EH (cell line): ENCODE measurements around the gene BMX.

Source experiments
- DNase-seq: peaks from one replicate; pipeline ENCODE4 v3.0.0-alpha.2; 2015; ENCODE audit warnings: low read depth

Gene BMX

DNA sequence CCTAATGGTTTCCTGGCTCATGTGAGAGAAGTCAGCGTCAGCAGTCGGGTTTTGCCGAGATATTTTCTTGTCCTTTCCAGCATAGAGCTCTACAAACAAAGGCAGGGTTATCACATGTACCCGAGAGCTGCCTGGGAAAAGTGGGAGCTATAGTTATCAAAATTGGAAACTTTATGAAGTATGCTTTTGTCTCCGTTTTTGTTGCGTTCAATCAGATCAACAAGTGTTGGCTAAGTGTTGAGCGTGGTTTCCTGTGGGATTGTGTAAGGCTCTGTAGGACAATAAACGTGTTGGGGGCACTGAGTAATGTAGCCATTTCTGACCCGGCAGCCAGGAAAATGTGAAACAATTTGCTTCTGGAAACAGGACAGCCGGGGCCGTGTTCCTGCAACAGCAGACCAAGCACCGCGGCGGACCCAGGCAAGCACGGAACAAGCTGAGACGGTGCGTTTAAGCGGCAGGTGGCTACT is at the start of gene BMX:
TSS of gene BMX (plus strand) at position 311 of the 470 bp plus-strand sequence. CDS start 7,547 bp downstream, outside the sequence.
- no peak for DNase-seq

DNA sequence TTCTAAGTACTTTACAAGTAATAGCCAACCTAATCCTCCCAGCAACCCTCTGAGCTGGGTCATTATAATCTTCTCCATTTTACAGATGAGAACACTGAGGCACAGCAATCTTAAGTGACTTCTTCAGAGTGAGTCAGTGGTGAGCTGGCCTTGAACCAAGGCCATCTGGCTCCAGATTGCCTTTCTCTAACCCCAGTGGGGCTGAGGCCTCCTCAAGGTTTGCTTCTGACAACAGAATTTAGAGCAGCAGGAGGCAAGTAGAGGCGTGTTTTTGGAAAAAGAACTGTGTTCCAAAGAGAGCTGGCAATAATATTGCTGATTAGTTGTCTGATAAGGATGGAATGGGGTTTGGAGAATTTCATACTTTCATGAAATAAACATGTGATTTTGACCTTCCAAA is 48.7 kb upstream of the BMX start:
- DNase-seq: peak; percentile 27

DNA sequence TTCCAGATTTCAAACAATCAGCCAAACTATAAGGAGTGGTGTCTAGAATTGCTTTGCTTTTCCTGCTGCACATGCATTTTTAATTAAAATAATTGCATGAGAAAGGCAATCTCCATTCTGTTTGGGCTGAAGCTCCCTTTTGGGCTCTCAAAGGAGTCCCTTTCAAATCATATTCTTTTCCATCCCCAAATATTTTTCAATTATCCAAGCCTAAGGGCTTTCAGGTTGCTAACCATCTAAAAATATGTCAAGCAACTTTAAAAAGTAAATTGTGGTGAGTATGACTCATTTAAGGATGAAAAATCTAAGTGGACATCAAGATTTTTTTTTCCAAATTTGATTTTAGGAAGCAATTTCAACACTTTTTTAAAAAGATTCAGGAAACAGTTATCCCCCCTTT is 35.9 kb upstream of the BMX start:
- DNase-seq: peak; percentile 20

DNA sequence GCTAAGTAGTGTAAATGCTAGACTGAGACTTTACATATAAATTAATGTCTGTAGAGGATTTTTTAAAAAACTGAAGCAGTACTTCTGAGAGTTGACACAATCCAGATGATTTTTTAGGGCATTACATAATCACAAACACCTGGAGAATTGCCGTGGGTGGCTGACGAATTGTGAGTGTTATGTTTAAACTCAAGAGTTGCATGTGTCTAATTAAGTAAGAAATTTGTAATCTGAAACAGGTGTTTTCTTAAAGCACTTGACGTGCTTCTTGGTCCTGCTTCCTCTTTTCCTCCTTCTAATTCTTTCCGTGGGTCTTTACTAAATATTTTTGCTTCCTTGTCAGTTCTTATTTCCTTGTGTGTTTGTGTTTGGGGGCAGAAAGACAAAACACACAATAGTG is 35.3 kb upstream of the BMX start:
- peak; percentile 21 for DNase-seq

DNA sequence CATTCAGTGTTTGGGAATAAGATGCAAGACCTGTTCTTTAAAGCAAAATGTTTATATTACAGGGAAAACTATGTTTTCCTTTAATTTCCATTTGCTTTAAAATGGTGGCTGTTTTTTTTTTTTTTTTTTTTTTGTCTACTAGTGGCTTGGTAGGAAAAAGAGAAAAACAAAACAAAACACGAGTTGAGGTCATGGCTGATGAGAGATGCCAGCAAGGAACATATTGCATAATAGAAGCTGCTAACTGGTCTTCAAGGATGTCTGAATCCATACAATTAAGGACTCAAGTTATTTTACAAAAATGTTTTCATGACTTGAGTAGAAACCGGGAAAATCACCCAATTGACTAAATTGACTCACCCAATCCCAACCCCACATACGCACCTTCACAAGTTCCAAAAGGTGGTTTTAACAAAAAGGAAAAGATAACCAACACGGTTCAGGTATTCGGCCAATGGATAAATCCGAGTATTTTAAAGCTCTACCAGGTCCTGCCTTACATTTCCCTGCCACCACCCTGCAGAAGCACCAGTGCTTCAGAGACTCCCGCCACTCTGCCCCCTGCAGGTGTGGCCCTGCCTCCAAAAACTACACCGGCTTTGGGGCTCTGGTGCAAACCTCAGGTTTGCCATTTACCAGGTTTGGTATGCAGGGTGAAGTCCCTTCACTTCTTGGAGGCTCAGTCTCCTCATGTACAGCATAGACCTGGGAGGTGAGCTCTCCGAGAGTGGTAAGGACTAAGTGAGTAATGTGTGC is 34.5 kb upstream of the BMX start:
- DNase-seq: peak; percentile 11

- DNase-seq: peak; percentile 62
Measured at GRCh38 chrX:15468036-15468435, 32.6 kb upstream of the BMX start.

DNA sequence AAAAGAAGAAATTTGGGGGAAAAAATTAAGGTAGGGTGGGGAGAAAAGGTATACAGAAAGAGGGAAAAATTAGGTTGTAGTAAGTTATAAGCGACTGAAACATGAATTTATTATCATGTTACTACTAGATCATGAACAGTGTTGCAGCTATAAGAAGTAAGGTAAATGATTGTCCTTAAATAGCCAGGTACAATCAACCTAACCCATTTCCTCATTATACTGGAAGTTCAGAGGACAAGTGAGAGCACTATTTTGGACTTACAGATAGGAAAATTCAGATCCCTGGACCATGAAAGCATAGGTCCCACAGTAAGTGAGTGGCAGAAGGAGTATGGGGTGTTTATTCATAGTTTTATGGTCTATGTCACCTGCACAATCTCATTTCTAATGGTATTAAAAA is 31.0 kb upstream of the BMX start:
- no peak for DNase-seq

DNA sequence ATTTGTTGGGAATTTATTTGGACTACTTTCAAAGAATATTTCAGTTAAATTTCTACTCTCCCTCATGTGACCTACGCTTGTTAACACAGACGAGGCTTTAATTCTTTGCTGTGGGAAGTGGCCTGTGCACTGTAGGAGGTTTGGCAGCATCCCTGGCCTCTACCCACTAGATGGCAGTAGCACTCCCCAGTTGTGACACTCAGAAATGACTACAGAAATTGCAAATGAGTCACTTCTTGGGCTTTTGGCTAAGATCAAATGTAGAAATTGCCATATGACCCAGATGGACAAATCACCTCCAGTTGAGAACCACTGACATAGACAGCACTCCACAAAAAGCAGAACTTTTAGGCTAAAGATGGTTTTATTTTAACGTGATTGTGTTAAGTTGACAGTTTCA is 29.6 kb upstream of the BMX start:
- peak; percentile 61 for DNase-seq

- no peak for DNase-seq
Measured at GRCh38 chrX:15472531-15472930, 28.1 kb upstream of the BMX start.

- DNase-seq: no peak
Measured at GRCh38 chrX:15474028-15474427, 26.6 kb upstream of the BMX start.

DNA sequence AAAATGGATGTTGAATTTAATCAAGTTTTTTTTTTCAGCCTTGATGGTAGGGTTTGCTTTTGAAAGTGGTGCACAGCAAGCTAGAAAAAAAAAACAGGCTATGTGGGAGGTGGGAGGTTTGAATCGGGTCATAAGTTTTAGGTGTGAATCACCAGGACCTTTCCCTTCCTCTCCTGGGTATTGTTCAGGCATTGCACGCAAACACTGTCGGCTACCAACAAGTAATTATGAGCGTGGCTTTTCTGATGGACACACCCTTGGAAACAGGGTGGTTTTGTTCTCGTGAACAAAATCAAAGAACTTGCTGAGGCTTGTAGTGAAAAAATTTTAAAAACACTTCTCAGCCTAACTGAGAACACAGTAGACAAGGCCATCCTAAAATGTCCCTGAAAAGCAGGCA is 25.6 kb upstream of the BMX start:
- no peak for DNase-seq

DNA sequence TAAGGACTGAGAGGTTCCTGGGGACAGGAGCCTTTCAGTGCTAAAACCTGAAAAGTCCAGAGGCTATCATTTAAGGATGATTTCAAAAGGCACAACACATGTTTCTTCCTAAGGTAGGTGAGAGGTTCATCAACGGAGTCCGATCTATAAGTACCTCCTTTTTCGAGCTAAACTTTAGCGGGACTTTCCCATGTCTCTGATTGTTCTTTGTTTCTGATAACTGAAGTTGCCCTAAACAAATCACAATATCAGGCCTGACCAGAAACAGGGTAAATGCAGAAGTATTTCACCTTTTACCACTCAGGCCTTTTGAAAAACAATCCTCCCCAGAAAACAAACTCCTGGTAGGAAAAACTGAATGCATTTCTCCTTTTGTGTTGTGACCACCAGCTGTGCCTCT is 25.1 kb upstream of the BMX start:
- DNase-seq: no peak

GRCh38 chrX:15483891-15484290 is 16.7 kb upstream of the BMX start:
- DNase-seq: no peak

DNA sequence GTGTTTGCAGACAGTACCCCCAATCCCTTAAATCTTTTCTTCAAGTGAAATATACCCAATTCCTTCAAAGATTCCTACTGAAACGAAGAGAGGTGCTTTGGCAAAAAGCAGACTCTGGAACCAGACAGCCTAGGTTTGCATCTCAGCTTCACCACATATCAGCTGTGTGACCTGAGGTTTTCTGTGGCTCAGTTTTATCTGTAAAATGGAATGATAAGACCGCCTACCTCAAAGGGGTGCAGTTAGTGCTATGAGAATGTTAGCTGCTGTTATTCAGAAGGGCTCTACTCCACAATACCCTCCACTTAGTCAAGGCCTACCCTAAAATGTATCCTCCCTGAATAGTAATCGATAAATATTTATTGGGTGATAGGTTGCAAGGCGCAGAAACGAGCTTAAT is 8.1 kb upstream of the BMX start:
- DNase-seq: no peak

DNA sequence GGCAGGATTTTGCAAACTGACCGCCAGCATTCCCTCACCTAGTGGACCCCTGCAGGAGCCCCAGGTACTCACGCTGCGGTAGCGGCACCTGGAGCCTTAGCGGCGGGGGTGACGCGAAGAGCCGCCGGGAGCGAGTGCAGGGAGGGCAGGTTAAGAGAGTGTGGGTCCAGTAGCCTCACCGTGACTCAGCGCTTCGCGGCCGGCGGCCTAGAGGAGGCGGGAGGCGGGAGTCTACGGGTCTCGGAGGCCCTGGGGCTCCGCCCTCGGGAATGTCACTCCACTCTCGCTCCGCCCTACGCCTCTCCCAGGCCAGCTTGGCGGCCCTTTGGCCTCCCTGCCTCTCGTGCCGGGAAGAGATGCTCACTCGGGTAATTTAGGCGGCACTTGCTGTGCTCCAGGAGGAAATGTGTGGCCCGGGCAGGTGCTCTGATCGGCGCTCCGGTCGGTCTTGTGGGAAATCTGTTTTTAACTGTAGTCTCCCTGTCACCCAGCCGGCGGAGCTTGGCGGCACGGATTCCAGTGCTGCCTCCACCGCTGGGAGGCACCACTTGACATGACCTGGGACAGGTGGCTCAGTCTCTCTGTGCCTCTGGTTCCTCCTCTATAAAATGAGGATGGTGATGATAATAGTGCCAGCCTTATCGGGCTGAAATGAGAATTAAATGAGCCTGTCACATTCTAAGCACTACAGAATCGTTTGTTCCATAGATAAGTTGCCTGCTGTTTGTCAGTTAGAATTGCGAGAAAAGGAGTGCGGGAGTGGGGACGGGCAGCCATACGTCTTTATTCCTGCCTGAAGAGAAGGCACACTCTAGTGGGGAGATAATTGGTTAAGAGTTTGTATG is 7.3 kb upstream of the BMX start, which contains the start of gene PIR:
TSS of gene PIR (minus strand) at position 216 of the 845 bp plus-strand sequence. CDS start 2,076 bp downstream, outside the sequence.
- peak; percentile 85 for DNase-seq

DNA sequence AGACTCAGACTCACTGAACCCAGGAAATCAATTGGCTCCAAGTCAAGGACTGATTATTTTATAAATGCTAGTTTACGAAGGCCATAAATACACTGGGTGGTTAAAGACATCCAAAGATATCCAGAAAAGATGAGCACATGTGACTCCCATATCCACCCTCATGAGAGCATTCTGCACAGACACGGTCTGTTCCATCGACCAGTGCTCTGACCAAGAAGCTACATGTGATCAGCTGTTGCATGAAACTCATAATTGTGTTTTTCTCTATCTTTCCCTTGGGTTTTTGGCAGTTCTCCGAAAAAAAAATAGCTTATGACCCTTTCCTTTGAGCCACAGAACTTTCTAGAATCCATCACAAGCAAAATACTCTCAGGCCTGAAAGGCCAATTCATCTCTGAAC is 4.8 kb upstream of the BMX start:
- no peak for DNase-seq

DNA sequence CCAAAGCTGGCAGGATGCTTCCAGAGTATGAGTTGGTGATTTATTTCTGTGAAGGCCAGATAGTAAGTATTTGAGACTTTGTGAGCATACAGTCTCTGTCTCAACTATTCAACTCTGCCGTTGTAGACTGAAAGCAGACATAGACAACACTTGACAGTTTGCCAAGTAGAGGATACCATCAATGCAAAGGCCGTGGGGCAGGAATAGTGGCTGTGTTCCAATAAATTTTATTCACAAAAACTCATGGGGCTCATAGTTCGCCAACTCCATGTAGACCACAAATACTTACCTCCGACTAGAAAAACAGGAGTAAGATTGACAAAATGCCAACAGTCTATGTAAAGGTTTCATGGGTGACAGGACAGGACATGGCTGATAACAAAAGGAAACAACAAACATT is 3.8 kb upstream of the BMX start:
- DNase-seq: no peak

DNA sequence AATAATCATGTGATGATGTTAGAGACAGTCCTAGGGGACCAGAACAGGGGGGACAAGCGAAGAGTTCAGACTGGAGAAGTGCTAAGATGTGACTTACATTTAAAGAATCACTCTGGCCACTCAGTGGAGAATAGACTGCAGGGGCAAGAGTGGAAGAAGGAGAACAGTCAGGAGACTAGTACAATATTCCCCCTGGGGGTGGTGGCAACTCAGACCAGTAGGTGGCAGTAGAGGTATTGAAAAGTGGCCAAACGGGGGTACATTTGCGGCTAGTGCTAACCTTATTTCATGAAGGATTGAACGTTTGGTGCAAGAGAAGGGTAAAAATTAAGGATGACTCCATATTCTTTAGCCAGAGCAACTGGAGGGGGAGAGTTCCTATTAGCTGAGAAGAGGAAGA is 2.7 kb upstream of the BMX start:
- DNase-seq: peak; percentile 43

- DNase-seq: no peak
Measured at GRCh38 chrX:15498741-15499140, 1.9 kb upstream of the BMX start.

- no peak for DNase-seq
Measured at GRCh38 chrX:15499976-15500375, 631 bp upstream of the BMX start.

DNA sequence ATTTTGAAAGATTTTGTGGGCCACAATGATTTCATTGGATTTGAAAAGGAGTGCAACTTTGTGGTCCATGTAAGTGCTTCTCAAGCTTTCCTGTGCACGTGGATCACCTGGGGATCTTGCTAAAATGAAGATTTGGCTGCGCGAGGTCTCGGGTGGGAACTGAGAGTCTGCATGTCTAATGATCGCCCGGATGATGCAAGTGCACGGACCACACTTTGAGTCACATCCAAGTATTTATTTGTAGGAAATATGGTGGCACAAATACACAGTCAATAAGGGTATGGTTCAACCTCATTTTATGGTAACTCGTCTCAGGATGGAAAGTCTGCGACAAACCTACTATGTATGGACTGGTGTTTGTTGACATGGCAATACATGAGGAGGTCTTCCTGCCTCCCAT is 899 bp downstream of the BMX start:
- DNase-seq: no peak

DNA sequence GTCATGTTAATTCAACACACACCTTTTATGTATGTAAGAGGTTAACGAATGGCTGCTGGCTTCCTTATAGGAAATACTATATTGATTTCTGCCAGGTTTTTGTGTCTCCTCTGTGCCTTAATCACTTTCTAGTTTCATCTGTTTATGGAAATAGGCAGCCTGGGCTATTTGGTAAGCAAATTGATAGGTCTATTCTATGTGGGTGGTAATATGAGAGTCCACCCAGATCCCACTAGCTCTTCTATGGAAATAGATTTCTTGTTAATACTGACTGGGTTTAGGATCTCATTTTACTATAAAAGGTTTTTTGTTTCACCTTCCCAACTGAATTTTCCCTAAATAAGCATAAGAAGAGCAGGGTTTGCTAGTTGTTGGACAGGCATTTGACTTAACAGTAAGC is 4.1 kb downstream of the BMX start:
- DNase-seq: no peak

DNA sequence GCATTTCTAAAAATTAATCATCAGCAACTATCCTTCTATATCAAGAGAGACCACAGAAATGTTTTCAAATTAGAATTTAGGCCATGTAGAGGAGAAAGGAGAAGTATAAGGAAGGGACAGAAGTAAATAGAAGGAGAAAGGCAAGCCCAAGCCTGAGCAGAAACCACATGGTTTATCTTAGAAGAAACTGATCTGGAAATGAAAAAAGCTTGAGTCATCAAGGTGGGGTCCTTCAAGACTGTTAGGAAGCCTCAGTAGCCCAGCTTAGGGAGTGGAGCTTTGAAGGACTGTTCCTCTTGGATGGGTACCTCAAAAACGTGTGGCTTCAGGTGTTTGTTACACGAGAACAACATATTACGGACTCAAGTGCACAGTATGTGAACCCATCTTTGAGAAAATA is 4.5 kb downstream of the BMX start:
- no peak for DNase-seq
